HL-60/S4 treated with phorbol 12-myristate 13-acetate at 8.2 ng/mL for 4 days and 3 days (cell line): Measurements from ENCODE around the gene XRCC1.

Source experiments
- in situ Hi-C: fragments of 300-500 bp; cut with MboI; formaldehyde crosslinking; loops from 2 replicates; pipeline ENCODE4 v1.15.0; 2022; ENCODE audit warnings: low sequenced_read_pairs

Gene XRCC1, protein sequence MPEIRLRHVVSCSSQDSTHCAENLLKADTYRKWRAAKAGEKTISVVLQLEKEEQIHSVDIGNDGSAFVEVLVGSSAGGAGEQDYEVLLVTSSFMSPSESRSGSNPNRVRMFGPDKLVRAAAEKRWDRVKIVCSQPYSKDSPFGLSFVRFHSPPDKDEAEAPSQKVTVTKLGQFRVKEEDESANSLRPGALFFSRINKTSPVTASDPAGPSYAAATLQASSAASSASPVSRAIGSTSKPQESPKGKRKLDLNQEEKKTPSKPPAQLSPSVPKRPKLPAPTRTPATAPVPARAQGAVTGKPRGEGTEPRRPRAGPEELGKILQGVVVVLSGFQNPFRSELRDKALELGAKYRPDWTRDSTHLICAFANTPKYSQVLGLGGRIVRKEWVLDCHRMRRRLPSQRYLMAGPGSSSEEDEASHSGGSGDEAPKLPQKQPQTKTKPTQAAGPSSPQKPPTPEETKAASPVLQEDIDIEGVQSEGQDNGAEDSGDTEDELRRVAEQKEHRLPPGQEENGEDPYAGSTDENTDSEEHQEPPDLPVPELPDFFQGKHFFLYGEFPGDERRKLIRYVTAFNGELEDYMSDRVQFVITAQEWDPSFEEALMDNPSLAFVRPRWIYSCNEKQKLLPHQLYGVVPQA

DNA sequence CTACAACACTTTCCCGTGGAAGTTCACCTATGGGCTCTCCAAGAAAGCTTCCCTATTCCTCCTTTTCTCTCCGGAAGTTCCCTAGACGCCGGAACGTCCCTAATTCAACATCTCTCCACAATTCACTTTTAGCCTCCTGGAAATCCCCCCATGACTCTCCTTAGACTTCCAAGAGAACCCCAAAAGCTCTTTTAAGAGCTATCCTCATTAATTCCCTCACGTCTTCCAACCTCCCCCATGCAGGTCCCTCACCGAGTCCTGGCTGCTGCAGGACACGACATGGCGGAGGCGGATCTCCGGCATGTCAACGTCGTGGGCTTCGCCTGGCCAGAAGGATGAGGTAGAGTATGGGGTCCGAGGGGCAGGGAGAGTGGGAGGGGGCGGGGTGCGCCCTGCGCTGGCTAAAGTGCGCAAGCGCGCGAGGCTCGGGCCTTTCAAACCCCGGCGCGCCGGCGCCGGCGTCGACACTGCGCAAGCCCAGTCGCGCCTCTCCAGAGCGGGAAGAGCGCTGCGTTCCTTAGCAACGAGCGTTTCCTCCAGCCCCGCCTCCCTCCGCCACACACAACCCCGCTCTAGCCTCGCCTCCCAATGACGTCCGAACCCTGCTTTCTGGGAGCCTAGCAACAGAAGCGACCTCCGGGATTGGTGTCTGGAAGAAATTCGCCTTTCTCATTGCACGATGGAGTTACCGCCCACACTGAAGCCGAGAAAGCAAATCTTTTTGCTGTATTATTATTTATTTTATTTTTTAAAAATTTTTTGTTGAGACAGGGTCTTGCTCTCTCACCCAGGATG, at the start of gene XRCC1, which contains the start of gene PINLYP:
Gene XRCC1 (minus strand): TSS at position 372 of the 795 bp plus-strand sequence. CDS start 69 bp downstream, at position 303.
Gene PINLYP (plus strand): TSS at position 646 of the 795 bp plus-strand sequence. CDS start 1,391 bp downstream, outside the sequence.
- in situ Hi-C loops = no loop called here

DNA sequence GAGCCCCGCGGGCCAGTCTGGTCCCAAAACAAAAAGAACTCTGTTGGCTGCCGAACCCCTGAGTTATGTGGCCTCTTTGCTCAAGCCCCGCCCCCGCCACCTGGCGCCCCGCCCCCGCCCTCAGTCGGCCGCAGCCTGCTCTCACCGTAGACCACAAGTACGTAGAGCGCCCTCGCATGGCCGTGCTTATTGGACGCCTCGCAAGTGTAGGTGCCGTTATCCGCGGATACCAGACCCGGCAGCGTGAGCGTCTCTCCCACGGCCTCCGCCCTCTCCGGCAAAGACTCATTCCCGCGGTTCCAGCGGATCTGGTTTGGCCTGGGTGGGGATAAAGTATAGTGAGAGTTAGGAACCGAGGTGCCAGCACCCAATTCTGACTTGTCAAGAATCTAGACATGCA, 49.6 kb upstream of the XRCC1 start:
- in situ Hi-C loops = no loop called here

DNA sequence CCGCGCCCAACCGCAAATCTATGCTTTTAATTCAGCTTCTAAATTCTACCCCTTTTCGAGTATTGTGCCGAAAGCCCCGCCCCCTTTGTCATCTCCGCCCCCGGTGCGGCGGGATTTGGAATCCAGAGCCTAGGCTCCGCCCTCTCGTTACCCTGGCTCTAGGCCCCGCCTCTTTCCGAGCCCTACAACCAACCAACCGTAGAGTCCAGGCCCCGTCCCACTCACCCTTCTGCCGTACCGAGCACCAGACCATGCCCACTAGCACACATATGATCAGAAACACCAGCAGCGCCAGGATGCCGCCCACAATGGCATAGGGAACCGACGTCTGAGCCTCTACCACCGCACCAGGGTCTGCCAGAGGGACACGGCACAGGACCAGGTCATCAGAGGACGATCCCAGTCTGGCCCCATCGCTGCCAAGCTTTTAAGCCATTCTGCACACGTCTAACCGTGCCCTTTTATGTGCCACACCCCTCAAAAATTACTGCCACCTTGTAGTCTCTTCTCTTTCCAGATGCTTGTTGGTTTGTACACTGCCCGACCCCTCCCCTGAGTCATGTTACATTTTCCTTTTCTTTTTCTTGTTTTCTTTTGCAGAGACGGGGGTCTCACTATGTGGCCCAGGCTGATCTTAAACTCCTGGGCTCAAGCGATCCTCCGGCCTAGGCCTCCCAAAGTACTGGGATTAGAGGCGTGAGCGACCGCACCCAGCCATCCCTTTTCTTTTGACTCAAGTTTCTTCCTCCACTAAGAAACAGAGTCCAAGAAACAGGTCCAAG, 48.8 kb upstream of the XRCC1 start:
- in situ Hi-C loops = no loop called here

DNA sequence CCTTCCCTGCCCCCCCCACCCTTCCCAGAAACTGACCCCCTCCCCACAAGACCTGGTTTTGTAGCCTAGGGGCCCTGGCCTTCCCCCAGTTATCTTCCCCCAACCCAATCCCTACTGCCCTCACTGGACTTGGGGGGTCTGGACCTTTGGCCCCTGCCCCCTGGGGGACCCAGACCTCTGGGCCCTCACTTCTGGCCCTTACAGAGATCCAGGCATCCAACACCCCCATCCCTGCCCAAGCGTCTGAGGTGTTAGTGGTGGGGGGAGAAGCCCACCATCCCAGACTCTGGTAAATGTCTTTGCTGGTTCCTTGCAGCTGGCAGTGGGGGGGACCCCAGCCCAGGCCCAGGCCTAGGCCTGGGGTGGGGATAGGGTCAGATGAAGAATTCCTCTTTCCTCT, 47.6 kb upstream of the XRCC1 start:
- in situ Hi-C loops = no loop called here

DNA sequence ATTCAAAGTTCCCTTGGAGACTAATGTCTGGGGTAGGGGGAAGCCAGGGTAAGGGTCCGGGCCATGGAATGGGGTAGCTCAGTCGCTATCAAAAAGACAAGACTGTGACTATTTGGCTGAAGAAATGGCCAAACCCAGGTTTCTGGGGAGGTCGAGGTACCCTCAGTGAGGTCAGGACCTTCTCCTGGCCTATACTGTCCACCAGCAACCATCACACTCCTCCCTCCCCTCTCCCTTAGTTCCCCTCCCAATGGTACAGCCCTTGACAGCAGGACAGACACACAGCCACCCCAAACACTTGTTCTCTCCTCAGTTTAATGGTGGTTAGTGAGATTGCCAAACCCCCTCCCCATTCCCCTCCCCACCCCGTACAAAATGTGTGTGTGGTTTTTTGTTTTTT, 46.7 kb upstream of the XRCC1 start:
- in situ Hi-C loops = no loop called here

DNA sequence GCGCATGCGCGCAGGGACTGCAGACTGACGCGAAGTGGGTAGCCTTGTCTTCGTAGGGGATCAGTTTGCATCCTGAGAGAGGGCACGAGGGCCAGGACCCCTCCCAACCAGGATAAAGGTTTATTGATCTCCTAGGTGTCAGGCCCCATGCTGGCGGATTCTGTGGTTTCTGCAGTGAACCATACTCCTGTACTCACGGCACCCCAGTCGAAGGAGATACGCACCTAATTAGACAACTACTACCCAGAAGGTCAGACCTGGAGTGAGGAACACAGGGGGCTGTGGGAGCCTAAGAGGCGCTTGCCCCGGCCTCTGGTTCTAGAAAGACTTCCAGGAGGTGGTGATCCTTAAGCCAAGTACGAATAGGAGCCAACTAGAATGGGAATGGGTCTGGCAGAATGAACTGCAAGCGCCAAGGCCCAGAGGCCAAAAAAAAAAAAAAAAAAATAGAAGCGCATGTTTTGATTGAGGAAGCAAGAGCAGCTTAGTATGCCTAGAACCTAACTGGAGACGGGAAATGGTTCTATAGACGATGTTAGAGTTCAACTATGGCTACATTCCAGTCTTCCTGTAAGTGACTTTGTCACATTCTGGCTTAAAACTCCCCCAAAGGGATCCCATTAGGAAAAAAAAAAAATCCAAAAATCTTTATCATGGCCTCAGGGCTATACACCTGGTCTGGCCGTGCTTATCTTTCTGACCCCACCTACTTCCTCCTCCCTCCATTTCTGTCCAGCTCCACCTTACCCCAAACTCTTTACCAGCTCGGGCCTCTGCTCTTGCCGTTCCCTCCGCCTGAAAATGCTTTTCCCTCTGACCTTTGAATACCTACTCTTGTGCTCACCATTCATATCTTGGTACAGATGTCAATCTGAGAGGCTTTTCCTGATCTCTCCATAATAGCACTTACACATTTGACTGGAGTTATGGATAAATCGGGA, 45.0 kb upstream of the XRCC1 start:
- in situ Hi-C loops = no loop called here

DNA sequence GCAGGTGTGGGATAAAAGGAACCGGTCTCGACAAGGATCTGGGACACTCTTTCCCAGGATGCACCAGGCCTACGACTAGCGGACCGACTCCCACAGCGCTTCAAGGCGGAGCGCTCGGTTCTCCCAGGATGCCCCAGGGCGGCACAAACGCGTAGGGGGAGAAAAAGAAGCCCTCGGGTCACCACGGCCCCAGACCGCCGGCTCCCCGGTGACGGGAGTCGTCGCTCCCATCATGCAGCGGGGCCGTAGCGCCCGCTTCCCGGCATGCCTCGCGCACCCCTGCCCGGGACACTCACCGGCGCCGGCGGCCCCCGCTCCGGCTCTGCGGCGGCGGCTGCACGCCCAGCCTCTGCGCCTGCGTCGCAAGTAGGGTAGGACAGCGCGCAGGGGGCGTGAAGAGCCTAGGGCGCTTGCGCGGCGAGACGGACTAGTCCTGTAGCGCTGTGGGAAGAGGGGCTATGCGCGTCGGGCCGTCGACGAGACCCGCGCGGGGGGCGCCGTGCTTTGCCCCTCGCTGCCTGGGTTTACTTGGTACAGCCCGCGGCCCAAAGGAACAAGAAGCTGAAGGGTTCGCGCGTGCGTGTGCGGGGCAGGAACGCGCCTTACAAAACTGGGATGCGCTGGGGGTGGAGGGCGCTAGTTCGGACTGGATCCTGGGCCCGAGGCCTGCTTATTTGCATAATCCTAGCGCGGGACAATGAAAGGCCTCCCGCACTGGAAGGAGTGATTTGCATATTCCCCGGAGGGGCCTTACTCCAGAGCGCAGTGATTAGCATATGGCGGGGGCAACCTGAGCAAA, 44.1 kb upstream of the XRCC1 start, which contains the start of gene ZNF428:
Gene ZNF428 (minus strand): TSS at position 368 of the 799 bp plus-strand sequence. CDS start 5,325 bp downstream, outside the sequence.
- in situ Hi-C loops = no loop called here

DNA sequence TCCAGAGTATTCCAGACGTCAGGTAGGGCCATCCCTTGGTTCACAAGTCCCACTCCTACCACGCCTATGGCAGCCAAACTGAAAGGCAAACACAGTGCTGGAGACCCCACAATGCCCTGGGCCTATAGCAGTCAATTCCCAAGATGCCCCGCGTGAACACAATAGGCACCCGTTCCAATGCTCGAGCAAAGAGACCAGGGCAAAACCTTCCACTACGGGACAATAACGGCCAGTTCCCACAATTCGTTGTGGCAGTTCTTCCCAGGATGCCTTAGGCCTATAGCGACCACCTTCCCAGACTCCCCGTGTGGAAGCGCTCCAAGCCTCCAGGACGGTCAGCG, 43.6 kb upstream of the XRCC1 start:
- in situ Hi-C loops = no loop called here

DNA sequence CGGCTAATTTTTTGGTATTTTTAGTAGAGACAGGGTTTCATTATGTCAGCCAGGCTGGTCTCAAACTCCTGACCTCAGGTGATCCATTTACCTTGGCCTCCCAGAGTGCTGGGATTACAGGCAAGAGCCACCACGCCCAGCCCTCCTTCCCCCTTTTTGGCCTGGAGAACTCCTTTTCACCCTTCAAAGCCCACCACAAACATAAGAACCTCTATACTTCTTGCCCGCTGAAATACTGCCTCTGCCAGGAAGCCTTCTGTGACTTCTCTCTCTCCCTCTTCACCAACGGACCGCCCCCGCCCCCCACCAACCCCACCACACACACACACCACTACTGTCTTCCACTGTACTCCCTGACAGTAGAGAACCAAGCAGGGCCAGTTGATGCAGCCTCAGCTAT, 41.6 kb upstream of the XRCC1 start:
- in situ Hi-C loops = no loop called here

DNA sequence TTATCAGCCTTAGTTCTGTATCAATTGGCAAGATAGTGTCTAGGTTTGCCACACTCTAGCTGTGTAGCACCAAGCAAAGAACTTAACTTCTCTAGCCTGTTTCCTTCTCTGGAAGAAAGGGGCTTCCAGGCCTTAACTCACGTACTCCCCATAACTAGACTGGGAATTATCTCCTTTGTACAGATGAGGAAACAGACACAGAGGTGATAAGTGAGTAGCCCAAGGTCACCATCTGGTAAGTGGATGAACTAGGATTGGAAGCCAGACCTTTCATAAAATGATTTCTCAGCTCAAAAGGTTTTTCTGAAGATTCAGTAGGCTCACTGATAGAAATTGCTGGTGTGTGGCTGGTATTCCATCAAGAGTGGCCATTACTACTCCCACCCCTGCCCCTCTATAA, 41.0 kb upstream of the XRCC1 start:
- in situ Hi-C loops = no loop called here

DNA sequence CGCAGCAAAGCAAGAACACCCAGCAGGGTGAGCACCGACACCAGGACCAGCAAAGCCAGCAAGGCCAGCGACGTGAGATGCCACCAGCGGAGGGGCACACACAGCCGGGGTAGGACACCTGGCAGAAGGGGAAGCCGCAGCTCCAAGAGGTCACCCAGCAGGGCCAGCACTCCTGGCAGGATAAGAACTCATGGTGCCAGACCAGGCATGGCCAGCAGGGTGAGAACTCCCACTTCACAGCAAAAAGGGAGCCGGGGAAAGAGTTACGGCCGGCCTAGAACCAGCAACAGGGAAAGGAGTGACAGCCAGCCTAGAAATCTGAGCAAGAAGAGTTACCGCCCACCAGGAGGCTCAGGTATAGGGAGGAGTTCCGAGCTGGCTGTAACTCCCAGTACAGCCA, 37.0 kb upstream of the XRCC1 start:
- in situ Hi-C loops = no loop called here

DNA sequence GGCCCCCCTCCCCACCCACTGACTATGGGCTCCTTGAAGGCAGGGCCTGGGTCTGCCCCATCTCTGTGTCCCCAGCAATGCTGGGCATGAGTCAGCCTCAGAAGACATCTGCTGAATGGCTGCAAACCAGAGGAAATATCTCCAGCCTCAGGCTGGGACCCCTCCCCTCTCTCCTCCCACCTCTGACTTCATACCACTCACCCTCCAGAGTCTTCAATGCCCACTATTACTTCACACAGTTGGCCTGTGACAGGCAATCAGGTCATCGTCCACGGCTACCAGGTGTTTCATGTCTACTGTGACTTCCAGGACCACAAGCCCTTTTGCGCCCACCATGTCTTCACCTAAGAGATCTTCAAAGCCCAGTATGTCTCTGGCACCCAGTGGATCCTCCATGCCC, 36.5 kb upstream of the XRCC1 start, which contains the start of gene SRRM5:
Gene SRRM5 (plus strand): TSS at position 301 of the 400 bp plus-strand sequence. CDS start 34 bp downstream, at position 335.
- in situ Hi-C loops = no loop called here

DNA sequence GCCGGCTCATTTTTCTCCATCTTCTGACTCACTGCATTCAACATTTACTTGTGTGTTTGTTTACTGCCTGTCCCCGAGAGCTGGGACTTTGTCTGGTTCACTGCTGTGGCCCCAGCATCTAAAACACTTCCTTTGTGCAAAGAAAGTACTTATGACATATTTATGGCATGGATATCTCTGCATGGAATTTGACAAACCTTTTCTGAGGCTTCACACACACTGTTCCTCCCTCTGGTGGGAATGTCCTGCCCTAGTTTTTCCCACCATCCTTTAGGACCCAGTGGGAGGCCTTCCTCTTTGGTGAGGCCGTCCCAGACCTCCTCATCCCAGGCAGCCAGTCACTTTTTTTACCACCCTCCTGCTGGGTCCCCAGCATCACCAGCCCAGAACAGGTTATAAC, 35.2 kb upstream of the XRCC1 start:
- in situ Hi-C loops = no loop called here

DNA sequence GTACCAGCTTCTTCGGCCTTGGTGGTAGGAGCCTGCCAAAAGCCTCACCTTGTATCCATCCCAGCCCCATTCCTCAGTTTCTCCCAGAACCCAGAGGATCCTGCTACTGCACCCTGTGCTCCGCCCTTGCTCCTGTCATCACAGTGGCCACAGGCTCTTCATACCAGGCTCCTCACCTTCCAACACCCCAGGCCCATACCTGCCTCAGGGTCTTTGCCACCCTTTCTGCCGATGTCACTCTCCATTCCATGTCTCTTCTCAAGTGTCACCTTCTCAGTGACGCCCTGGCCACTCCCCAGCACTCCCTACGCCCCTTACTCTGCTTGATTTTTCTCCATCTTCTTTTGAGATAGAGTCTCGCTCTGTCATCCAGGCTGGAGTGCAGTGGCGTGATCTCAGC, 34.5 kb upstream of the XRCC1 start:
- in situ Hi-C loops = no loop called here

DNA sequence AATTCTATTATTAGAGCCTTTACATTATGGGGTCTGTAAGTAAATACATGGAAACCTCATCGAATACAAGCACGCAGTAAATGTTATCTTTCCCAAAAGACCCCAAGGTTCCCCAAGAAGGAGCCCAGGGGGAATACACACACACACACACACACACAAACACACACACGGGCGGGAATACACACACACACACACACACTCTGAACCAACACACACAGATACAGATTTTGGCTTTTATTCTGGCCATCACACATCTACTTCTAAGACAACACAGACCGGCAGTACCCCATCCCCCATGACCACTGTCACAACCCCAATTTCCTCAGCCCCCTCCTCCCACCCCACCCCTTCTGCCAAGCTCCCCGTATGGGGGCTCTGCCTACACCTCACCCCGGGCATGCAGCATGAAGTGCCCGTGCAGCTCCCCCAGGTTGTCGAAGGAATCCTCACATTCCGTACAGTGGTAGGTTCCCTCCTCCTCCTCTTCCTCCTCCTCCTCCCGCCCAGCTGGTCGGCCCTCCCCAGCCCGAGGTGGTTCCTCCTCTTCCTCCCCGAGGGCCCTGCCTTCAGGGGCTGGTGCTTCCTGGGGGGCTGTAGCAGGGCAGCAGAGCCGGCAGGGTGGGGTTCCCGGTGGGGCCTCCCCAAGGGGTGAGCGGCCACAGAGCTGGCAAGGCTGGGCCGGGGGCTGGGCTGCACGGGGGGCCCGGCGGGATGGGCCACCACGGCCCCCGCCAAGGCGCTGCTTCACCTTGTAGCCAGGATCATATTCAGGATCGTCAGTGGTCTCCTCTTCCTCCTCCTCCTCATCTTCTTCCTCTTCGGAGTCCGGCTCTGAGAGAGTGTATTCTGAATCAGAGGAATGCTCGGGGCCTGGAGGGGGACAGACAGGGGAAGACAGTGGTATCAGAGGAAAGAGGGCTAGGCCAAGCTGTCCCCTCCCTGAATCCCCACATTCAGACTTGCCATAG, 32.2 kb upstream of the XRCC1 start:
- in situ Hi-C loops = no loop called here

DNA sequence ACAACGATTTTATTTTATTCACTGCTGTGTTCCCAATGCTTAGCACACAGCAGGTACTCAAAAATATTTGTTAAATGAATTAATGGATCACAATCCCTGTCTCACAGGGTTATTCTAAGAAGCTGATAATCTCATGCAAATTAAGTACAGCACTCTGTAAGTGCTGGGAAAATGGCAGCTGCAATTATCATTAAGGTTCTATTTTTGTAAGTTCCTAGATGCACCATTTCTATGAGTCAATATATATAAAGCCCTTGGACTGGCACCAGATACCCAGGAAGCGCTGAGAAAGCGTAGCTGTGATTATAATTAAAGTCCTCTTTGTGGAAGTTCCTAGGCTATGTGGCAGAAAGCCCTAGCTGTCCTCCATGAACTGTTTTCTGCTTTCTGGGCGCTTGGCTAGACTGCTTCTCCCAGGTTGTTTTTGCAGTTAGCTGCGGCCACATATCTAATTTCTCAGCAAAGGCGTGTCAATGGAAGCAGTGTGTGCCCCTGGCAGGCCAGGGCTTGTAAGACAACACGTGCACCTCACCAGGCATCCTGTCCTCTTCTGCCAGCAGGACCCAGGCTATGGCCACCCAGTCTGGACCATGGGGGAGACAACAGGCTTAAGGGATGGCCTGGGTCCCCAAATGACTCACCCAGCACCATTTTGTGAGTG, 31.4 kb upstream of the XRCC1 start:
- in situ Hi-C loops = no loop called here
